Pons (tissue), 1 donor: Measurements from ENCODE around the gene OAS2.

Experiments used
- DNase-seq: peaks from one replicate; pipeline ENCODE4 v3.0.0-alpha.2; 2016; ENCODE audit warnings: low spot score

The OAS2 gene

DNA sequence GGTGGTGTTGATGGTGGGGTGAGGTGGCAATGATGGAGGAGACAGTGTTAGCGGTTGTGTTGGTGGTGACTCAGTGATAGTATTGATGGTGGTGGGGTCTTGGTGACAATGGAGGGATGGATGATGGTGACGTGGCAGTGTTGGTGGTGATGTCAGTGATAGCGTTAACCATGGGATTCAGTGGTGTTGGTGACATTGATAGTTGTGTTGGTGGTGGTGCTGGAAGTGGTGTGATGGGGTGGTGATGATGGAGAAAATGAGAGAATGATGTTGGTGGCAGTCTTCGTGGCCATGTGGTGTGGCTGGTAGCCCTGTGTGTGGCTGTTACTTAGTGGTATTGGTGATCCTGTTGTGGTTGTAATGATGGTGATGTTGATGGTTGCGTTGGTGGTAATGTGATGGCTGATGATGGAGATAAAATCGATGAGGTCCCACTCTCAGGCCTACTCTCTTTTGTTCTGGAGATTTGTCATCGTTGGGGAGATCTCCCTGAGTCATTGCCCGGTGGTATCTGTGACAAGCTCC, 80.8 kb downstream of the OAS2 start:
- DNase-seq = no peak

DNA sequence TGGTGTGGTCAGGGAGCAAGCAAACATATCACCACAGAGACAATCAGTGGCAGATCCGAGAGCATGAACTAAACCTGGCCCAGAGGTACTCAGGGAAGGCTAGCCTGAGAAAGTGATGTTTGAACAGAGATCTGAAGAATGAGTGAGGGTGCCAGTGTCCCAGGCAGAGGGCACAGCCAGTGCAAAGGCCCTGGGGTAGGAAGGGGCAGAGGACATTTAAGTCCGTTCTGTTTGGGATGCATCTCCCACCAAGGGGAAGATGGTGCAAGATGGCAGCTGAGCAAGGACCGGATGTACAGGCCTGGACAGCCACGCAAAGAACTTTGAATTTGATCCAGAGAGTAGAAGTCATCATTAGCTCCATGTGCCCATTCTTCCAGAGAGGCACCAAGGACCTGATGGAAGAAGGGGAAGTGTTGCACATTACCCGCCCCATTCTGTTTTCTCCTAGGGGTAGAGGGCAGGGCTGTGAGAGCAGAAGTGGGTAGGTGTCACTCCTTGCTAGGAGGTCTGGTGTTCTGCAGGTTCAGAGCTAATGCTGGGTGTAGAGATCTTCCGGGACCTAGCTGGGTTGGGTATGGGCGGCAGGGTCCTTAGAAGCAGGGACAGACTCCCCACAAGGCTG, 82.1 kb downstream of the OAS2 start:
- DNase-seq = no peak

DNA sequence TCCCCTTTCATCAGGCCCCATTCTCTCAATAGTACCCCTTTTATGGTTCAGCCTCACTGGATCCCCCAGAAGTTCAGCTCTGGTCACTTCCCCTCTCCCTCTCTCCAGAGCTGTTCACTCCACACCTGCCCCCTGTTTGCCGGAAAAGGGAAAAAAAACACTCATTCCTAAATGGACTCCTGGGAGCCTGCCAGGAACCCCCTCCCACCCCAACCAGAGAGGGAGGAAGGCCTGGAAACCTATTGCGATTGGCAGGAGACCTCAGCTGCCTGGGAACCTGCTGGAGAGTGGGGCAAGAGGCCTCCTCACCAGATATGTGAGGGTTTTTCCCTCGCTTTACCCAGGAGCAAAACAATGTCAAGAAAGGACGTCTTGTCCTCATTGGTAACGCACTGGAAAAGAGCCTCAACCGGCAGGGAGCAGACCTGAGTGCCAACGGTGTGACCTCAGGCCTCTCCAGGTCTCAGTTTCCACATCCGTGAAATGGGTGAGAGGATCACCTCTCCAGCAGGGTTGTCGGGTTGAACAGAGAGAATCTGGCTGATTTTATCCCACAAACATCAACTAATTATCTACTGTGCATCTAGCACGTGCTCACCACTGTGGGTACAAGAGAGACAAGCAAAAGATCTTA, 82.9 kb downstream of the OAS2 start:
- no peak for DNase-seq
